Astrocyte of the cerebellum (primary cell): ENCODE results near the gene ORAI3.
A peak's percentile ranks its signal among the peaks of the same experiment; 100 is the strongest.

ENCODE experiments used
- DNase-seq: peaks from one replicate; pipeline ENCODE4 v3.0.0-alpha.2; 2011; ENCODE audit warnings: low read depth
- H3K4me3 ChIP-seq: 2 replicates; pipeline ENCODE4 v1.5.1; 2011; ENCODE audit warnings: mild to moderate bottlenecking, low read depth, low read length, moderate library complexity
- in situ Hi-C: cut with HindIII; loops from 2 replicates; pipeline ENCODE4 v1.10.0; 2017; ENCODE audit warnings: low sequenced_read_pairs
- TF ChIP-seq, protein P1 (sequence below): IDR thresholded peaks from 2 replicates; pipeline ENCODE4 v1.5.1; 2012; ENCODE audit warnings: low read length, low read depth, moderate library complexity, mild to moderate bottlenecking; ENCODE audit errors: missing control alignments

The ORAI3 gene

DNA sequence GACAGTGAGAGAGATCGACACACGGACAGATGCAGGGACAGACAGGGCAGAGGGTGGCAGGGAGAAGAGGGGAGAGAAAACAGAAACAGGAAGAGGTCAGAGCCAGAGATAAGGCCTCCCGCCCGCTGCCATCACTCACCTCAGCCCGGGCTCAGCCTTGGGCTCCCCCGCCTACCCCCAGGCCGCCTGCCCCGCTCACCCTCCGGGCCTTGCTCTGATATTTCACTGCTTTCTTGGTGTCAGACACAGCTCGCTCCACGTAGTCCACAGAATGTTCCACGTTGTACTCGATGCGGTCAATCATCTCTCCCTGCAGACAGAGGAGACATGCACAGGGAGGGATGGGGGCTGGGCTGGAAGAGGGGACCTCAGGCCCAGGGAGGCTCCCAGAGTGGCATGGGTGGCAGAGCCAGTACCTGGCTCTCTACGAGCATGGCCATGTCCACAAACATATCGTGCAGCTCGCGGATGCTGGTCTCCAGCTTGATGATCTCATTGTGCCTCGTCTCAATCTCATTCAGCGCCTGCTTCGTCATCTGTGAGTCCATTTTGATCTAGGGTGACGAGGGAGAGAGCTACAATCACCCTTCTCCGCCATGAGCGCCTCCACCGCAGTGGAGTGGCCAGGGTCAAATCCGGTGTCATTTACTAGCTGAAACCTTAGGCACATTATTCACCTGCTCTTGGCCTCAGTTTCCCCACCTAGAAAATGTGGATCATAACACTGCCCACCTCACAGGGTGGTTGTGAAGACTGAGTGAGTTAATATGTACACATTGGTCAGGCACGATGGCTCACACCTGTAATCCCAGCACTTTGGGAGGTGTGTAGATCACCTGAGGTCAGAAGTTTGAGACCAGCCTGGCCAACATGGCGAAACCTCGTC is 44.3 kb downstream of the ORAI3 start:
- DNase-seq = no peak
- TF ChIP-seq, protein P1, sequence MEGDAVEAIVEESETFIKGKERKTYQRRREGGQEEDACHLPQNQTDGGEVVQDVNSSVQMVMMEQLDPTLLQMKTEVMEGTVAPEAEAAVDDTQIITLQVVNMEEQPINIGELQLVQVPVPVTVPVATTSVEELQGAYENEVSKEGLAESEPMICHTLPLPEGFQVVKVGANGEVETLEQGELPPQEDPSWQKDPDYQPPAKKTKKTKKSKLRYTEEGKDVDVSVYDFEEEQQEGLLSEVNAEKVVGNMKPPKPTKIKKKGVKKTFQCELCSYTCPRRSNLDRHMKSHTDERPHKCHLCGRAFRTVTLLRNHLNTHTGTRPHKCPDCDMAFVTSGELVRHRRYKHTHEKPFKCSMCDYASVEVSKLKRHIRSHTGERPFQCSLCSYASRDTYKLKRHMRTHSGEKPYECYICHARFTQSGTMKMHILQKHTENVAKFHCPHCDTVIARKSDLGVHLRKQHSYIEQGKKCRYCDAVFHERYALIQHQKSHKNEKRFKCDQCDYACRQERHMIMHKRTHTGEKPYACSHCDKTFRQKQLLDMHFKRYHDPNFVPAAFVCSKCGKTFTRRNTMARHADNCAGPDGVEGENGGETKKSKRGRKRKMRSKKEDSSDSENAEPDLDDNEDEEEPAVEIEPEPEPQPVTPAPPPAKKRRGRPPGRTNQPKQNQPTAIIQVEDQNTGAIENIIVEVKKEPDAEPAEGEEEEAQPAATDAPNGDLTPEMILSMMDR = no peak
- in situ Hi-C loops = no loop called here
- no peak overlapping the region for H3K4me3 ChIP-seq

DNA sequence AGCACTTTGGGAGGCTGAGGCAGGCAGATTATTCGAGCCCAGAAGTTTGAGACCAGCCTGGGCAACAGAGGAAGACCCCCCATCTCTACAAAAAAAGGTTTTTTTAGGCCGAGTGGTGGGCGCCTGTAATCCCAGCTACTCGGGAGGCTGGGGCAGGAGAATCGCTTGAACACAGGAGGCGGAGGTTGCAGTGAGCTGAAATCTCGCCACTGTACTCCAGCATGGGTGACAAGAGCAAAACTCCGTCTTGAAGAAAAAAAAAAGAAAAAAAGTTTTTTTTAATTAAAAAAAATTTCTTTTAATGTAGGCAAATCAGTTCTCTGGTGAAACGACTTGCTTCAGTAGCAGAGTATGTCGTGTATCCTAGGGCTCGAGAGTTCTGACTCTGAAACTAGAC is 47.1 kb downstream of the ORAI3 start:
- DNase-seq = no peak
- in situ Hi-C loops = no loop called here
- H3K4me3 ChIP-seq = no peak overlapping the region
- TF ChIP-seq, protein P1 = no peak

DNA sequence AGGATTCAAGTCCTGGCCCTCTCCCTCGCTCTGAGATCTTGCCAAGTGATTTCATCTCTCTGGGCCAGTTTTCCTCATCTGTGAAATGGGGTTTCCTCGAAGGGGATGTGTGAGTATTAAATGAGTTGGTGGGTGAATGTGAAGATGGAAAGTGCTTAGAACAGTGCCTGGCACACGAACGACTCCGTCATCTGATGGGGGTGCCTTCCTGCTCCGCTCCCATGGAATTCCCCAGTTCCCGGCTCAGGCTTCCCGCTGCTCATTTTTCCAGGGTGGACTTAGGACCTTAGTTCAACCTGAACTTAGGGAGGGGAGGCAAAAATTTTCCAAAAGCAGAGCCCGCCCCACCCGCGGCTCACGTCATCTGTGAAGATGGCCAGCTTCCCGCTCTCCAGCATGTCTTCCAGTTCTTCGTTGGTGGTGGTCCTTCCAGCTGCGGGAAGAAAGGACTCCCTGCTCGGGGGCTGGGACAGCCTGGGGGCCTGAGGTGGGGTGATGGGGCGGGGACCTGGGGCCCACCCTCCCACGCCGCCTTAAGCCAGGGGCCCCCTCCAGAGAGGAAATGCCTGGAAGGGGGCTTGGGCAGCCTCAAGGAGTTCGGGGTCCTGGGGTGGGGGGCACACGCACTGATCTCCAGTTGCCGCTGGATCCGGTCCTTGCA is 47.6 kb downstream of the ORAI3 start:
- no peak for DNase-seq

DNA sequence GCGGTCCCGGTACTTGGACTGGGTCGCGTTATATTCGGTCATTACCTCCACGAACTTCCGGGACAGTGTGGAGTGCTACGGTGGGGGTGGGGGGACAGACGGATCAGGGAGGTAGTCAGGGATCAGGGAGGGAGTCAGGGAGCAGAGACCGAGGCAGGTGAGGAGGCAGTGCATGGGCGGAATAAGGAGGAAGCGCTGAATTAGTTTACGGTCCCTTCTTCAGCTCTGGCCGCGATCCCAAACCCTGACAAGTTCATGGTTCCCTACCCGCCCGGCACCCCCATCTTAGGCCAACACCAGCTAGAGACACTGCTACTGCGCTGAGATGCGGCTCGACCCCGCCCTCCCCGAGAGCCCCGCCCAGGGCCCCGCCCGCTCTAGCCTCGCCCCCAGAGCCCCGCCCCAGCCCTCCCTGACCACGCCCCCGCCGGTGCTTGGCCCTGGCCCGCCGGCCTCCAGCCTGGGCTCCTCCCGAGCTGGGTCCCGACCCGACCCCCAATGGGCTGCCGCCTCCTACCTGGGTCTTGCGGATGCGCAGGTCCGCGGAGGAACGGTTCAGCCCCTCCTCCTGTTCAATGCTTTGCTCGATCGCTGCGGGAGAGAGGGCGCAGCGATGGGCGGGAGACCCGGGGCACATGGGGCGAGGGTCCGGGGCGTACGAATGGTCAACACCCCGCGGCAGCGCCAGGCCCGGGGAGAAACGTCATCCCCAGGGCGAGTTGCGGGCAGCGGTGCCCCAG is 48.3 kb downstream of the ORAI3 start:
- TF ChIP-seq, protein P1 = no peak
- peak overlapping the region; percentile 39 for H3K4me3 ChIP-seq
- no peak for DNase-seq
- in situ Hi-C loops = no loop called here

More for the DNA sequence above, 47.6 kb downstream of the ORAI3 start:
- in situ Hi-C loops = no loop called here
- peak overlapping the region; percentile 39 for H3K4me3 ChIP-seq
- TF ChIP-seq, protein P1 = no peak

DNA sequence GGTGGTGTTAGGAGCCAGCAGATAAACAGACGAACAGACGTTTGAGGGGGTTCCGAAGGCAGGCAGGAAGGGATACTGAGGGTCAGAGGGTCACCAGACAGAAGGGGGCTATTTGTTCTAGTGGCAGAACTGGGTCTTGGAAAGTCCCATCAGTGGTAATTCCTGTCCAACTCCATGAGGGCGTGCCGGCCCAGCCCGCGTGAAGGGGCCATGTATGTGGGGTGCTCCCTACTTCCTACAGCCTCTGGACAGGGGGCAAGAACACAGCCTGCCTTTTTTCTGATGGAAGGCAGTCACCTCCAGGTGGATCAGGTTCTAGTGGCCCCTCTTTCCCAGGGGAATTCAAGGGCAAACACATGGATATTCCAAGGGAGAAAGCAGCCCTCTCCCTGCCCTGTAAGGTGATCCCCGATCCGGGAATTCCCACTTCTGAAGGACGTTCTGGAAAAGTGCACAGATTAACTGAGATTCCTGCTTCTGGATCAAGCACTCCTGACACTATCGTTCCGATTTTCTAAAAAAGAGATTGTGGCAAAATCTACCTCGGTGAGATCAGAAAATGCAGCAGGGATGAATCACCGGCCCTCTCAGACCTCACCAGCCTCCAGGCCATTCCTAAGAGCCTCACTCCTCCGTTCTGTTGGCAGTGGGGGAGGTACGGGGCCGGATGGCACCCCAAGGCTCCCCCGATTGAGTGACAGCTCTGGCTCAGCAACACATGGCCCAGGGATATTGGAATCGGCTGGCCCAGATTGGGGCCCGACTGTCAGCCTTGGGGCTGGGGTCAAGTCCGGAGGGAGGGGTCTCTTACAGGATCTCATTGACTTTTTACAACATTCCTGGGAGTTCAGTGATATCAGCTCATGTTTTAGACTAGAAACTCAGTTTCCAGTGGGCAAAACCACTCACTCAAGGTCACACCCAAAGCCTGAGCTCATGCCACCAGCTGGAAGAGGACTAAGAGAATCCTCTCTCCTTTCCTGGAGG is 49.1 kb downstream of the ORAI3 start:
- TF ChIP-seq, protein P1 = no peak
- H3K4me3 ChIP-seq = peak overlapping the region; percentile 39
- in situ Hi-C loops = no loop called here
- peak; percentile 48 for DNase-seq
